ENCODE measurements around the gene PRDM5. TPM values are rescaled to one million over a fixed set of nuclear protein-coding genes. Genes with fewer than 3 reads are reported as not detected.

The PRDM5 gene
- total RNA-seq, 1 experiment from 2014 or later, result 5.1 TPM

- H4K20me1 ChIP-seq (ENCODE audit: insufficient read depth), result no peaks in the 10 kb centered on the region
- ChIA-PET RAD21 (ENCODE audit: low non-redundant PET in 1 of 2, low total read pairs in 2 of 2, uncharacterized antibody in 2 of 2, unreplicated experiment in 2 of 2) (no interaction called here), CTCF (no interaction called here), POLR2A (no interaction called here)
- no peak overlapping the region for H3K27ac ChIP-seq (ENCODE audit: low read depth, low read length)
- no peaks in the 10 kb centered on the region for H3K9me3 ChIP-seq (ENCODE audit: control insufficient read depth in 1 of 2, insufficient read depth in 1 of 2, low read depth in 1 of 2, low read length in 2 of 2)
- no peak overlapping the region for H3K9ac ChIP-seq (ENCODE audit: low read length)
- H3K4me1 ChIP-seq (ENCODE audit: control insufficient read depth in 1 of 2, insufficient read depth in 2 of 2, low read length in 2 of 2), result no peaks in the 10 kb centered on the region
- no peaks in the 10 kb centered on the region for H3K9me2 ChIP-seq (ENCODE audit: insufficient read depth)
- intact Hi-C loops (cut with micrococcal nuclease), result no loop called here
- no peaks in the 10 kb centered on the region for H3K27me3 ChIP-seq (ENCODE audit: insufficient read depth, low read length)
- no TSS peak for BruUV-seq (replicated peaks)
- ATAC-seq (no peak), DNase-seq (ENCODE audit: low read depth, low spot score) (no peak)
- no peak overlapping the region for H3K4me3 ChIP-seq (replicated peaks in 1 of 2; ENCODE audit: low read depth in 1 of 2, low read length in 2 of 2)
- no peaks in the 10 kb centered on the region for H3K79me2 ChIP-seq (ENCODE audit: insufficient read depth, low read length)
- no peak overlapping the region for H2AFZ ChIP-seq (ENCODE audit: low read depth, low read length, poor library complexity, severe bottlenecking)
- no peak overlapping the region for H3K4me2 ChIP-seq (ENCODE audit: low read length)
- TF ChIP-seq SP1 (IDR thresholded peaks at IDR 0.05; ENCODE audit: low read depth) (no peak), MAX (IDR thresholded peaks at IDR 0.05) (no peak), YY1 (IDR thresholded peaks at IDR 0.05; ENCODE audit: extremely low read depth, insufficient replicate concordance, low read depth, low read length) (no peak), POLR2A (IDR thresholded peaks at IDR 0.05; ENCODE audit: borderline replicate concordance, extremely low read depth, insufficient read depth, insufficient read length) (no peak), SRF (IDR thresholded peaks at IDR 0.05; ENCODE audit: low read depth) (no peak), ZNF274 (IDR thresholded peaks at IDR 0.05; ENCODE audit: low read depth, low read length) (no peak), ZBTB33 (IDR thresholded peaks at IDR 0.05; ENCODE audit: extremely low read depth, insufficient replicate concordance, low read length) (no peak), POLR2AphosphoS5 (IDR thresholded peaks at IDR 0.05; ENCODE audit: low read depth, low read length) (no peak), EZH2 (IDR thresholded peaks at IDR 0.05) (no peak), JUND (IDR thresholded peaks at IDR 0.05) (no peak), CBX3 (IDR thresholded peaks at IDR 0.05; ENCODE audit: low read depth) (no peak), EZH2phosphoT487 (IDR thresholded peaks at IDR 0.05; ENCODE audit: borderline replicate concordance) (no peak), CEBPB (IDR thresholded peaks at IDR 0.05; ENCODE audit: low read depth) (no peak), ZFX (IDR thresholded peaks at IDR 0.05) (no peak)
- H3K36me3 ChIP-seq (ENCODE audit: control insufficient read depth in 1 of 2, insufficient read depth in 2 of 2, low read length in 2 of 2), result no peaks in the 10 kb centered on the region
Measured at GRCh38 chr4:120871173-120871572, 51.4 kb downstream of the PRDM5 start.
